Ishikawa (cell line): ENCODE results near the gene HBZ.

Experiments used
- CEBPB ChIP-seq: IDR thresholded peaks from 2 replicates; pipeline ENCODE4 v1.6.1; 2012
- FOXM1 ChIP-seq: IDR thresholded peaks from 2 replicates; pipeline ENCODE4 v1.6.1; 2012; ENCODE audit warnings: low read depth, borderline replicate concordance
- MAX ChIP-seq: IDR thresholded peaks from 2 replicates; pipeline ENCODE4 v1.6.1; 2012
- RAD21 ChIP-seq: IDR thresholded peaks from 2 replicates; pipeline ENCODE4 v1.6.1; 2012; ENCODE audit warnings: low read depth
- REST ChIP-seq: IDR thresholded peaks from 2 replicates; pipeline ENCODE4 v1.6.1; 2012; ENCODE audit warnings: low read depth, mild to moderate bottlenecking
- TAF1 ChIP-seq: IDR thresholded peaks from 2 replicates; pipeline ENCODE4 v1.6.1; 2012; ENCODE audit warnings: low read depth, mild to moderate bottlenecking
- TCF12 ChIP-seq: IDR thresholded peaks from 2 replicates; pipeline ENCODE4 v1.6.1; 2012; ENCODE audit warnings: low read depth
- TEAD4 ChIP-seq: IDR thresholded peaks from 2 replicates; pipeline ENCODE4 v1.6.1; 2012
- YY1 ChIP-seq: IDR thresholded peaks from 2 replicates; pipeline ENCODE4 v1.6.1; 2012; ENCODE audit warnings: low read depth
- ZBTB7A ChIP-seq: IDR thresholded peaks from 2 replicates; pipeline ENCODE4 v1.6.1; 2012; ENCODE audit warnings: low read depth

- no peak for TF ChIP-seq TAF1
- no peak for TF ChIP-seq RAD21
- no peak for TF ChIP-seq YY1
- TF ChIP-seq TCF12 = no peak
- TF ChIP-seq FOXM1 = no peak
- TF ChIP-seq CEBPB = no peak
- no peak for TF ChIP-seq MAX
- TF ChIP-seq TEAD4 = no peak
- no peak for TF ChIP-seq REST
- TF ChIP-seq ZBTB7A = no peak
These were observed 23.4 kb upstream of the HBZ start for GRCh38 chr16:129075-129474.
